ENCODE measurements around the gene IFIT3. TPM values are rescaled to one million over a fixed set of nuclear protein-coding genes. Genes with fewer than 3 reads are reported as not detected.
"Not testable (repeated sequence)": the region's sequence is repeated elsewhere in the genome, so short reads cannot be mapped to it uniquely, and the experiment has no call there.

IFIT3 gene
- polyA plus RNA-seq, 2 of the 4 experiments (the other 2 are of a cell fraction) = 1.5 to 2.1 TPM

DNA sequence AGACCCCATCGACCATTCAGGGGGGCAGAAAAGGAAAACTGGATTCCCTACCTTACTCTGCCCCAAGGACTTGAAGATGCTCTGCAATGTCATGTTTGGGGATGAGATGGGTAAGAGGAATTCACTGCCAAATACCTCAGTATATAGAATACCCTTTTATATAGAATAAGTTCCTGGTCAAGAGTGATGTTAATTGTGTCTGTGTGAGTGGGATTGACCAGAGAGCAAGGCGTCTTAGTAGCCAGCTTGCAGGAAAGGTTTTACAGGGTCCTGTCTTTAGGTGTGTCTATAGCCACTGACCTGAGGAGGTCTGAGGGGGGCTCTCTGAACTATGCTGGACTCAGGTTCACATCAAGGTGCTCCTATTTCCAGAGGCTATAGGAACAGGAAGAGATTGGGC, 1.4 kb downstream of the IFIT3 start:
- no peak overlapping the region for H3K4me3 ChIP-seq
- 88% methylated on average over 2 of the region's 2 CpGs for WGBS (ENCODE audit: missing lambda C conversion rate)
- peak overlapping the region; percentile 83; the same call in 2 of the 3 replicates for H3K4me2 ChIP-seq
- TF ChIP-seq CBX2 (IDR thresholded peaks at IDR 0.05; ENCODE audit: borderline replicate concordance, low read depth) (no peak), SMC3 (IDR thresholded peaks at IDR 0.05) (no peak), EP300 (IDR thresholded peaks at IDR 0.05) (no peak), CBX8 (IDR thresholded peaks at IDR 0.05) (no peak), PHF8 (IDR thresholded peaks at IDR 0.05; ENCODE audit: borderline replicate concordance, low read depth) (no peak)
- TF ChIP-seq, protein P1, sequence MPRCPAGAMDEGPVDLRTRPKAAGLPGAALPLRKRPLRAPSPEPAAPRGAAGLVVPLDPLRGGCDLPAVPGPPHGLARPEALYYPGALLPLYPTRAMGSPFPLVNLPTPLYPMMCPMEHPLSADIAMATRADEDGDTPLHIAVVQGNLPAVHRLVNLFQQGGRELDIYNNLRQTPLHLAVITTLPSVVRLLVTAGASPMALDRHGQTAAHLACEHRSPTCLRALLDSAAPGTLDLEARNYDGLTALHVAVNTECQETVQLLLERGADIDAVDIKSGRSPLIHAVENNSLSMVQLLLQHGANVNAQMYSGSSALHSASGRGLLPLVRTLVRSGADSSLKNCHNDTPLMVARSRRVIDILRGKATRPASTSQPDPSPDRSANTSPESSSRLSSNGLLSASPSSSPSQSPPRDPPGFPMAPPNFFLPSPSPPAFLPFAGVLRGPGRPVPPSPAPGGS (IDR thresholded peaks at IDR 0.05) = no peak
- FAIRE-seq (no peak), ATAC-seq (no peak), DNase-seq (ENCODE audit: low read depth in 1 of 2, low spot score in 1 of 2) (no peak)
- ChIA-PET CTCF (interaction anchor here (1.1 to 1.7 kb wide), 2 partner anchors 25 to 65 kb away, joined by 3 to 6 read pairs; no protein-coding TSS in a partner anchor), POLR2A (no interaction called here)
- H3K9me3 ChIP-seq = no peaks in the 10 kb centered on the region
- H3K4me1 ChIP-seq = peaks cover 32% of the 10 kb centered on the region
- peak overlapping the region in 1 of 2 experiments; percentile 89; a peak in 3 of 6 replicates for H3K27ac ChIP-seq

DNA sequence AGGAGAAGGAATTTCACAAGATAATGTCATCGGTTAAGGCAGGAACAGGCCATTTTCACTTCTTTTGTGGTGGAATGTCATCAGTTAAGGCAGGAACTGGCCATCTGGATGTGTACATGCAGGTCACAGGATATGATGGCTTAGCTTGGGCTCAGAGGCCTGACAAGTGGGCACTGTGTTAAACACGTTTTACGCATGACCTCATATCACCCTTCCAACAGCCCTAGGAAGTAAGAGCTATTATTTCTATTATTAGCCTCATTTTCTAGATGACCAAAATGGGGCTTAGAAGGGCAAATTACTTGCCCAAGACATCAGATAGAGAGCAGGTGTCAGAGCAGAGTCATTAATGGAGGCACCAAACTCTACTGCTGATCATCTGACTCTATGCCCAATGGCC, 2.2 kb downstream of the IFIT3 start:
- FAIRE-seq; H3K27ac ChIP-seq; CTCF ChIA-PET; ATAC-seq; H3K4me2 ChIP-seq; H3K4me3 ChIP-seq; H3K9me3 ChIP-seq; DNase-seq (ENCODE audit: low read depth in 1 of 2, low spot score in 1 of 2); POLR2A ChIA-PET: not testable (repeated sequence)
- 92% methylated on average over 3 of the region's 3 CpGs for WGBS (ENCODE audit: missing lambda C conversion rate)
- peaks cover 32% of the 10 kb centered on the region for H3K4me1 ChIP-seq

DNA sequence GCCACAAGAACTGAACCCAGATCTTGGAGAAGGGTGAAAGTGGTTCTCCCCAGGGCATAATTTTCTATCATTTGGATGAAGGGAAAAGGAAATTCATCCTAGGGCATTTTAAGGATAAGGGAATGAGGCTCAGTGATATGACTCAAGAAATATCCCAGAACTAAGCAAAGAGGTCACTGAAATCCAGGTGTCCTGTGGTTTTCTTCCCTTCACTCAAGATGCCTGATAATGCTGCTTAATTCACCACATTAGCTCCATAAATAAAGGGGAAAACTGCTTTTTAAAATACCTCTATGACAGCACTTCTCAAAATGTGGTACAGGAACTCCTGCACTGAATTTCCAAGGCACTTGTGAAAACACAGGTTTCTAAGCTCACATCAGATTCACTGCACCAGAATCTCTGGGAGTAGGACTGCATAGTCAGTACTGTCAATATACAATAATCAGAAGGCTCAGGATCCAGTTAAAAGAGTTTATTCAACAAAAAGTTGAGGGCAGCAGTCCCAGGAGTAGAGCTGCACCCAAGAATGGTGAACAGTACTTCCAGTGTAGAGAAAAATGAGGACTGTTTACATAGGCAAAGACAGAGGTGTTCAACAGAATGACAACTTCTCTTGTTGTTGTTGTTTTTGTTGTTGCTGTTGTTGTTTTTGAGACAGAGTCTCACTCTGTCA, 2.9 kb downstream of the IFIT3 start:
- no peak for TF ChIP-seq ZSCAN20 (CRISPR knock-in tag; IDR thresholded peaks at IDR 0.05)
- no peak for TF ChIP-seq MAFK (IDR thresholded peaks at IDR 0.05; ENCODE audit: partially characterized antibody)
- no peak for TF ChIP-seq BHLHE40 (IDR thresholded peaks at IDR 0.05; ENCODE audit: low read depth, low read length)
- no peak for TF ChIP-seq ESRRA (IDR thresholded peaks at IDR 0.05; ENCODE audit: borderline replicate concordance, low read length)
- no peak for TF ChIP-seq EHMT2 (IDR thresholded peaks at IDR 0.05; ENCODE audit: low read depth)
- no peaks in the 10 kb centered on the region for H3K9me3 ChIP-seq
- ChIA-PET POLR2A (no interaction called here), CTCF (no interaction called here)
- ATAC-seq (no peak), FAIRE-seq (no peak), DNase-seq (ENCODE audit: low read depth in 1 of 2, low spot score in 1 of 2) (no peak)
- no peak overlapping the region for H3K4me2 ChIP-seq
- no peak overlapping the region for H3K27ac ChIP-seq
- peaks cover 32% of the 10 kb centered on the region for H3K4me1 ChIP-seq
- no peak overlapping the region for H3K4me3 ChIP-seq

DNA sequence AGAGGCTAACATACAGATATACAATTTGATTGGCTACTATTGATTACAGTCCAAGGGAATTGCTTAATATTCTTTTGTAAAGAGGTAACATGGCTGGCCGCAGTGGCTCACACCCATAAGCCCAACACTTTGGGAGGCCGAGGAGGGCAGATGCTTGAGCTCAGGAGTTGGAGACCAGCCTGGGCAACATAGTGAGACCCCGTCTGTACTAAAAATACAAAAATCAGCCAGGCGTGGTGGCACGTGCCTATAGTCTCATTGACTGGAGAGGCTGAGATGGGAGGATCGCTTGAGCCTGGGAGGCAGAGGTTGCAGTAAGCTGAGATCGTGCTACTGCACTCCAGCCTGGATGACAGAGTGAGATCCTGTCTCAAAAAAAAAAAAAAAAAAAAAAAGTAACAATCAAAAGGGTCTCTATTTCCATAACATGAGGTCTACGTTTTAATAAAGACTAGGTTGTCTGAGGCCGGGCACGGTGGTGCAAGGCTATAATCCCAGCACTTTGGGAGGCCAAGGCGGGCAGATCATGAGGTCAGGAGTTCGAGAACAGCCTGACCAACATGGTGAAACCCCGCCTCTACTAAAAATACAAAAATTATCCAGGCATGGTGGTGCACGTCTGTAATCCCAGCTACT, 3.8 kb downstream of the IFIT3 start:
- peak overlapping the region in 1 of 2 experiments; percentile 53; a peak in 3 of 6 replicates for H3K27ac ChIP-seq

DNA sequence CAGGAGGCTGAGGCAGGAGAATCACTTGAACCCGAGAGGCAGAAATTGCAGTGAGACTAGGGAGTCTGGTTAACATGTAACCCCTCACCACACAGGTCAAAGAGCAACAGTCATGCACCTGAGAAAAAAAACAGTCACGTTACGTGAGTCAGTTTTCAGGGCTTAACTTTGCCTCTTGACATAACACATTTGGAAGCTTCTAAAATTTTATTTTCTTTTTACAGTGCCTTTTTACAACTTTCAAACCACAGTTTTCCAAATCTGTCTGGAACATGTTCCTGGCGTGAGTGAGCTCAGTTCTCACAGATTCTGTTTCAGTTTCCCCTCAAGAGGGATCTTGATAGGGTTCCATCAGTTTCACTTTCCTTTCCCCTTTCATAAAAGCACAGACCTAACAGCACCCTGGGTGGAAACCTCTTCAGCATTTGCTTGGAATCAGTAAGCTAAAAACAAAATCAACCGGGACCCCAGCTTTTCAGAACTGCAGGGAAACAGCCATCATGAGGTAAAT, 4.4 kb downstream of the IFIT3 start:
- Histone ChIP-seq H3K4me2 (peak overlapping the region; percentile 72), H3K9me3 (no peaks in the 10 kb centered on the region), H3K27ac (peak overlapping the region; percentile 36 to 53), H3K4me1 (peaks cover 31% of the 10 kb centered on the region), H3K4me3 (no peak overlapping the region; the same call in 2 of the 3 replicates)
- ChIA-PET POLR2A (no interaction called here), CTCF (interaction anchor here (0.8 to 1.0 kb wide), 3 partner anchors 9 to 10 kb away, joined by 3 to 6 read pairs (median 3); no protein-coding TSS in a partner anchor)
- DNase-seq (ENCODE audit: low read depth in 1 of 2, low spot score in 1 of 2) = no peak
- no peak for FAIRE-seq
- ATAC-seq = no peak
- 59% methylated on average over 5 of the region's 5 CpGs for WGBS (ENCODE audit: missing lambda C conversion rate)
- TF ChIP-seq JUNB (IDR thresholded peaks at IDR 0.05) (no peak), HEYL (CRISPR knock-in tag; IDR thresholded peaks at IDR 0.05) (no peak), MAFK (IDR thresholded peaks at IDR 0.05; ENCODE audit: partially characterized antibody) (no peak), ESRRA (IDR thresholded peaks at IDR 0.05; ENCODE audit: borderline replicate concordance, low read length) (no peak), ZFP36 (IDR thresholded peaks at IDR 0.05; ENCODE audit: borderline replicate concordance, partially characterized antibody) (no peak), BHLHE40 (IDR thresholded peaks at IDR 0.05; ENCODE audit: low read depth, low read length) (no peak), TP53 (CRISPR knock-in tag; IDR thresholded peaks at IDR 0.05) (no peak)
- TF ChIP-seq, protein P2, sequence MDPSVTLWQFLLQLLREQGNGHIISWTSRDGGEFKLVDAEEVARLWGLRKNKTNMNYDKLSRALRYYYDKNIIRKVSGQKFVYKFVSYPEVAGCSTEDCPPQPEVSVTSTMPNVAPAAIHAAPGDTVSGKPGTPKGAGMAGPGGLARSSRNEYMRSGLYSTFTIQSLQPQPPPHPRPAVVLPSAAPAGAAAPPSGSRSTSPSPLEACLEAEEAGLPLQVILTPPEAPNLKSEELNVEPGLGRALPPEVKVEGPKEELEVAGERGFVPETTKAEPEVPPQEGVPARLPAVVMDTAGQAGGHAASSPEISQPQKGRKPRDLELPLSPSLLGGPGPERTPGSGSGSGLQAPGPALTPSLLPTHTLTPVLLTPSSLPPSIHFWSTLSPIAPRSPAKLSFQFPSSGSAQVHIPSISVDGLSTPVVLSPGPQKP (IDR thresholded peaks at IDR 0.05; ENCODE audit: low read depth, low read length) = no peak

More for the DNA sequence above, 3.8 kb downstream of the IFIT3 start:
- FAIRE-seq; POLR2A ChIA-PET; H3K4me3 ChIP-seq; H3K9me3 ChIP-seq; DNase-seq (ENCODE audit: low read depth in 1 of 2, low spot score in 1 of 2); ATAC-seq: not testable (repeated sequence)
- CTCF ChIA-PET = interaction anchor here (0.6 to 1.0 kb wide), 4 partner anchors 9 to 1872 kb away, joined by 3 to 6 read pairs (median 3); no protein-coding TSS in a partner anchor
- peaks cover 32% of the 10 kb centered on the region for H3K4me1 ChIP-seq
- H3K4me2 ChIP-seq = peak overlapping the region; percentile 72
- WGBS (ENCODE audit: missing lambda C conversion rate) = 82% methylated on average over 14 of the region's 14 CpGs

Measured in A549 (cell line).